OCI-LY7 (cell line): ENCODE results near the gene VAMP8. TPM values are rescaled to one million over a fixed set of nuclear protein-coding genes. Genes with fewer than 3 reads are reported as not detected.

Experiments
- BruUV-seq: library from RNA; stranded (reverse); fragments of 400-500 nt; replicated peaks from 2 replicates; lab custom pipeline; 2021; lab: Mats Ljungman, UMichigan
- CTCF ChIA-PET: fragments of 300-600 bp; sonication (Branson Sonifier 250); formaldehyde crosslinking; loops from one replicate; lab custom pipeline; 2022; ENCODE audit warnings: antibody characterized with exemption; ENCODE audit not compliant: unreplicated experiment; lab: Charles Lee
- POLR2A ChIA-PET: fragments of 300-600 bp; sonication (Branson Sonifier 250); formaldehyde crosslinking; loops from one replicate; lab custom pipeline; 2022; ENCODE audit warnings: antibody characterized with exemption; lab: Charles Lee
- DNase-seq: peaks from one replicate; pipeline ENCODE4 v3.0.0-alpha.2; 2015; ENCODE audit warnings: low spot score
- H2AFZ ChIP-seq: fragments of 200-600 bp; sonication (generic), shearing (Covaris generic); 2 replicates; pipeline ENCODE4 v1.6.1; 2014; ENCODE audit warnings: mild to moderate bottlenecking, antibody characterized with exemption, low read length, moderate library complexity
- H3K27ac ChIP-seq: fragments of 200-600 bp; sonication (generic); 2 replicates; pipeline ENCODE4 v1.5.1; 2014; ENCODE audit warnings: mixed run types, low read depth, mild to moderate bottlenecking, moderate library complexity, low read length, inconsistent platforms; ENCODE audit not compliant: poor library complexity, severe bottlenecking
- H3K36me3 ChIP-seq: fragments of 200-600 bp; sonication (generic); 2 replicates; pipeline ENCODE4 v1.6.1; 2014; ENCODE audit warnings: mild to moderate bottlenecking, antibody characterized with exemption, low read length, moderate library complexity, mixed read lengths; ENCODE audit not compliant: insufficient read depth
- H3K4me1 ChIP-seq: fragments of 200-600 bp; sonication (generic); 2 replicates; pipeline ENCODE4 v1.5.1; 2014; ENCODE audit warnings: mild to moderate bottlenecking, low read length; ENCODE audit not compliant: insufficient read depth, poor library complexity, severe bottlenecking
- H3K4me2 ChIP-seq: fragments of 200-600 bp; sonication (generic); 2 replicates; pipeline ENCODE4 v1.6.1; 2014; ENCODE audit warnings: mild to moderate bottlenecking, low read length
- H3K4me3 ChIP-seq: fragments of 200-600 bp; sonication (generic); 2 replicates; pipeline ENCODE4 v1.5.1; 2014; ENCODE audit warnings: mild to moderate bottlenecking, low read depth, low read length; ENCODE audit not compliant: poor library complexity, severe bottlenecking
- H3K79me2 ChIP-seq: fragments of 200-600 bp; sonication (generic); 2 replicates; pipeline ENCODE4 v1.6.1; 2016; ENCODE audit warnings: low read depth, mild to moderate bottlenecking, low read length, moderate library complexity, mixed read lengths; ENCODE audit not compliant: insufficient read depth
- H3K9me2 ChIP-seq: fragments of 200-600 bp; sonication (generic); 2 replicates; pipeline ENCODE4 v1.6.1; 2016; ENCODE audit warnings: mild to moderate bottlenecking, low read length, mixed read lengths; ENCODE audit not compliant: insufficient read depth
- H3K9me3 ChIP-seq: fragments of 200-600 bp; sonication (generic); 2 replicates; pipeline ENCODE4 v1.6.1; 2014; ENCODE audit warnings: mild to moderate bottlenecking, mixed run types, low read length, mixed read lengths
- H4K20me1 ChIP-seq: fragments of 200-600 bp; sonication (generic); 2 replicates; pipeline ENCODE4 v1.6.1; 2014; ENCODE audit warnings: mild to moderate bottlenecking, antibody characterized with exemption, low read length, moderate library complexity, mixed read lengths; ENCODE audit not compliant: insufficient read depth
- CTCF ChIP-seq: fragments of 200-600 bp; sonication (generic); conservative IDR thresholded peaks from 2 replicates; pipeline ENCODE4 v1.5.1; 2014; ENCODE audit warnings: mild to moderate bottlenecking, antibody characterized with exemption, low read length, moderate library complexity, mixed read lengths
- EZH2phosphoT487 ChIP-seq: fragments of 200-600 bp; sonication (generic); IDR thresholded peaks from 2 replicates; pipeline ENCODE4 v1.6.1; 2018; ENCODE audit warnings: low read depth, borderline replicate concordance, mild to moderate bottlenecking, mixed run types, antibody characterized with exemption, low read length, moderate library complexity, mixed read lengths
- intact Hi-C: fragments of 100-400 bp; cut with micrococcal nuclease; formaldehyde crosslinking; loops from one replicate; pipeline ENCODE4 v1.10.0; 2022; ENCODE audit not compliant: unreplicated experiment
- total RNA-seq, 2 experiments: library from RNA; depleted of rRNA in 1 of 2; stranded (reverse); fragments of >200 nt in 1 of 2; shearing (Covaris generic) in 1 of 2; gene quantifications; 2 replicates each; pipeline ENCODE4 v1.2.3, GENCODE V29; 2014 to 2022

Gene VAMP8
- total RNA-seq, 2 experiments from 2014 or later, result 112 to 152 TPM

- Histone ChIP-seq H3K79me2 (peaks cover 3% of the 10 kb centered on the region; the same call in 1 of the 2 replicates), H3K4me3 (no peak overlapping the region), H3K9me3 (no peaks in the 10 kb centered on the region), H3K9me2 (no peaks in the 10 kb centered on the region), H3K36me3 (peaks cover 87% of the 10 kb centered on the region), H3K4me1 (peaks cover under 1% of the 10 kb centered on the region), H2AFZ (no peak overlapping the region), H3K27ac (no peak overlapping the region), H3K4me2 (no peak overlapping the region), H4K20me1 (no peaks in the 10 kb centered on the region; the same call in 1 of the 2 replicates)
- BruUV-seq, result no TSS peak
- CTCF ChIA-PET, result interaction anchor here (1.0 to 2.7 kb wide), 2 partner anchors 12 to 128 kb away, joined by 3 to 7 read pairs; no protein-coding TSS in a partner anchor
- no peak for DNase-seq
- TF ChIP-seq CTCF (no peak), EZH2phosphoT487 (no peak)
- POLR2A ChIA-PET, result interaction anchor here (0.5 to 5.3 kb wide), 3 partner anchors 8 to 903 kb away, joined by 4 to 48 read pairs (median 6); partner anchors contain the start of gene MAT2A
- intact Hi-C loops, result no loop called here
Measured at GRCh38 chr2:85547859-85548607, 29.4 kb upstream of the VAMP8 start.

GRCh38 chr2:85548608-85548900 is 28.8 kb upstream of the VAMP8 start:
- intact Hi-C loops, result no loop called here
- peaks cover 86% of the 10 kb centered on the region for H3K36me3 ChIP-seq
- DNase-seq, result no peak
- H3K4me2 ChIP-seq, result no peak overlapping the region
- no peak overlapping the region for H2AFZ ChIP-seq
- no peak overlapping the region for H3K4me3 ChIP-seq
- no peak overlapping the region for H3K27ac ChIP-seq
- TF ChIP-seq CTCF (no peak), EZH2phosphoT487 (no peak)
- no peaks in the 10 kb centered on the region; the same call in 1 of the 2 replicates for H4K20me1 ChIP-seq
- no peaks in the 10 kb centered on the region for H3K9me2 ChIP-seq
- no peaks in the 10 kb centered on the region for H3K79me2 ChIP-seq
- ChIA-PET CTCF (interaction anchor here (2.7 kb wide), 1 partner anchor 129 kb away, joined by 7 read pairs; no protein-coding TSS in a partner anchor), POLR2A (interaction anchor here (0.5 to 5.3 kb wide), 4 partner anchors 9 to 903 kb away, joined by 4 to 48 read pairs (median 6); partner anchors contain the start of gene MAT2A)
- no peaks in the 10 kb centered on the region for H3K9me3 ChIP-seq
- no peaks in the 10 kb centered on the region for H3K4me1 ChIP-seq
- BruUV-seq, result no TSS peak

- no peak for TF ChIP-seq CTCF
- no peak for TF ChIP-seq EZH2phosphoT487
- ChIA-PET POLR2A (interaction anchor here (0.6 to 5.3 kb wide), 7 partner anchors 10 to 168 kb away, joined by 3 to 48 read pairs (median 5); partner anchors contain the start of gene MAT2A), CTCF (interaction anchor here (2.7 kb wide), 1 partner anchor 130 kb away, joined by 7 read pairs; no protein-coding TSS in a partner anchor)
- H4K20me1 ChIP-seq, result no peaks in the 10 kb centered on the region; the same call in 1 of the 2 replicates
- H3K79me2 ChIP-seq, result no peaks in the 10 kb centered on the region
- no peaks in the 10 kb centered on the region for H3K4me1 ChIP-seq
- no peak overlapping the region for H3K4me2 ChIP-seq
- peaks cover 83% of the 10 kb centered on the region for H3K36me3 ChIP-seq
- no peaks in the 10 kb centered on the region for H3K9me2 ChIP-seq
- BruUV-seq, result no TSS peak
- intact Hi-C loops, result no loop called here
- no peak overlapping the region for H3K4me3 ChIP-seq
- no peak for DNase-seq
- H3K9me3 ChIP-seq, result no peaks in the 10 kb centered on the region
- no peak overlapping the region for H2AFZ ChIP-seq
- no peak overlapping the region for H3K27ac ChIP-seq
Measured at GRCh38 chr2:85549095-85549494, 28.3 kb upstream of the VAMP8 start.
